ENCODE data around the gene DTX1. TPM values are rescaled to one million over a fixed set of nuclear protein-coding genes. Genes with fewer than 3 reads are reported as not detected.
A peak's percentile ranks its signal among the peaks of the same experiment; 100 is the strongest.

The DTX1 gene
- total and polyA plus RNA-seq, 3 donors from 2014 or later, result 15.0 to 26.9 (median 22.8) TPM

- no peaks in the 10 kb centered on the region for H3K9me3 ChIP-seq
- no peak overlapping the region for H3K27ac ChIP-seq
- H3K4me1 ChIP-seq, result peaks cover 6% of the 10 kb centered on the region
- H3K4me3 ChIP-seq, result no peak overlapping the region
- TF ChIP-seq CTCF (IDR thresholded peaks at IDR 0.05), result no peak
- TF ChIP-seq POLR2A (IDR thresholded peaks at IDR 0.05), result no peak
- no peak for DNase-seq
- no peaks in the 10 kb centered on the region for H3K36me3 ChIP-seq (ENCODE audit: low read depth, missing control alignments)
- intact Hi-C loops (cut with DNase I; ENCODE audit: low total_unique reads), result no loop called here
- 83 to 97% methylated on average over 4 to 9 of the region's 9 CpGs for WGBS, 2 donors
- no peaks in the 10 kb centered on the region for H3K27me3 ChIP-seq
These were observed 7.1 kb downstream of the DTX1 start for GRCh38 chr12:113063396-113064350.

GRCh38 chr12:113064395-113065125 is 8.0 kb downstream of the DTX1 start:
- WGBS, 2 donors, result 54 to 62% methylated on average over 5 of the region's 5 CpGs
- Histone ChIP-seq H3K27me3 (no peaks in the 10 kb centered on the region), H3K4me3 (no peak overlapping the region), H3K4me1 (peaks cover 6% of the 10 kb centered on the region), H3K9me3 (no peaks in the 10 kb centered on the region), H3K36me3 (ENCODE audit: low read depth, missing control alignments) (no peaks in the 10 kb centered on the region), H3K27ac (no peak overlapping the region)
- DNase-seq, result no peak
- no peak for TF ChIP-seq POLR2A (IDR thresholded peaks at IDR 0.05)
- TF ChIP-seq CTCF (IDR thresholded peaks at IDR 0.05), result no peak
- intact Hi-C loops (cut with DNase I; ENCODE audit: low total_unique reads), result no loop called here

- DNase-seq, result peak; percentile 54
- H3K4me1 ChIP-seq, result peaks cover 8% of the 10 kb centered on the region
- WGBS, 2 donors, result 37 to 48% methylated on average over 13 to 31 of the region's 31 CpGs
- no peaks in the 10 kb centered on the region for H3K27me3 ChIP-seq
- TF ChIP-seq CTCF (IDR thresholded peaks at IDR 0.05) (no peak), POLR2A (IDR thresholded peaks at IDR 0.05) (no peak)
- intact Hi-C loops (cut with DNase I; ENCODE audit: low total_unique reads), result no loop called here
- H3K36me3 ChIP-seq (ENCODE audit: low read depth, missing control alignments), result no peaks in the 10 kb centered on the region
- no peak overlapping the region for H3K4me3 ChIP-seq
- no peak overlapping the region for H3K27ac ChIP-seq
- H3K9me3 ChIP-seq, result no peaks in the 10 kb centered on the region
These were observed 8.8 kb downstream of the DTX1 start for GRCh38 chr12:113065126-113066007.

- no peaks in the 10 kb centered on the region for H3K27me3 ChIP-seq
- TF ChIP-seq CTCF (IDR thresholded peaks at IDR 0.05), result no peak
- TF ChIP-seq POLR2A (IDR thresholded peaks at IDR 0.05), result no peak
- DNase-seq, result no peak
- H3K9me3 ChIP-seq, result no peaks in the 10 kb centered on the region
- no peaks in the 10 kb centered on the region for H3K36me3 ChIP-seq (ENCODE audit: low read depth, missing control alignments)
- H3K4me3 ChIP-seq, result no peak overlapping the region
- intact Hi-C loops (cut with DNase I; ENCODE audit: low total_unique reads), result no loop called here
- H3K4me1 ChIP-seq, result peaks cover 22% of the 10 kb centered on the region
- WGBS, 2 donors, result 65 to 75% methylated on average over 6 to 13 of the region's 13 CpGs
- H3K27ac ChIP-seq, result no peak overlapping the region
These were observed 10.4 kb downstream of the DTX1 start for GRCh38 chr12:113066813-113067400.
